Kidney capillary endothelial cell (primary cell): Measurements from ENCODE around the gene RNF213.

Source experiments
- DNase-seq: peaks from one replicate; pipeline ENCODE4 v3.0.0-alpha.2; 2018; ENCODE audit warnings: low spot score

RNF213 gene

DNA sequence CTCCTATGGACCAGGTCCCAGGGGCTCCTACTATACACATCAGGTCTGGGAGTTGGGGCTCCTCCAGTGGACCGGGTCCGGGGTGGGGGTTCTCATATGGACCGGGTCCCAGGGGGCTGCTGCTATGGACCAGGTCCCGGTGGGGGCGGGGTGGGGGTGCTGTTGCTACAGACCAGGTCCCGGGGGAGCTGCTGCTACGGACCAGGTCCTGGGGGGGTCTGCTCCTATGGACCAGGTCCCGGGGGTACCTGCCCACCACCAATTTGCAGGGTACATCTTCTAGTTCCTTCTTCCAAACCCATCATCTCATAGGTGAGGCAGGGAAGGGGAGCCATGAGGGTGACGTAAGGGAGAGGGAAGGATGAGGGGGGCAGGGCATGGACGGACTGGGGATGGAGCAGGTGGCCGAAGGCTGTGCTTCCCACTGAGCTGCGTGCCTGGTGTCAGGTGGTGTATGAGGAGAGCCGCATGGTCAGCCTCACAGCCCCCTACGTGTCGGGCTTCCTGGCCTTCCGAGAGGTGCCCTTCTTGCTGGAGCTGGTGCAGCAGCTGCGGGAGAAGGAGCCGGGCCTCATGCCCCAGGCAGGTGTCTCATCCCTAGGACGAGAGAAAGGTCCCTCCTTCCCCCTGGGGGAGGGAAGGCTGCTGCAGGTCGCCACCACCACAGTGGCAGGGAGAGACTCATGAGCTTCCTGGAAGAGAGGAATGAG is 160.9 kb downstream of the RNF213 start:
- DNase-seq = no peak

DNA sequence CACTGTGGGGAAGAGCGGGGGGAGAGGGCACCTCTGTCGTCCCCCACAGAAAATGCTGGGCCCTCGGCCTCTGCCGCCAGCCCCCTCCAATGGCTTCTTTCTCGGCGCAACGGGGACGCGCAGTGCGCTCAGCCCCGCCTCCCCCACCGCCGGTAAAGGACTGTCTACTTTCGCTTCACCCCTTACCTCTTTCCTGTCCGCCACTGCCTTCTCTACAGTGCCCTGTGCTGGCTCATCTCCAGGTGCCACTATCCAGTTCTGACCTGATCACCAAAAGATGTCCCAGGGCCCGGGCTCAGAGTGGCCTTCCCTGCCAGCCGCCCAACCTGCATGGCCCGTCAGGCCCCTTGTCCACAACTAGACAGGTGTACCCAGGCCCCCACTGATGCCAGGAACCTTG is 161.6 kb downstream of the RNF213 start:
- DNase-seq = no peak

DNA sequence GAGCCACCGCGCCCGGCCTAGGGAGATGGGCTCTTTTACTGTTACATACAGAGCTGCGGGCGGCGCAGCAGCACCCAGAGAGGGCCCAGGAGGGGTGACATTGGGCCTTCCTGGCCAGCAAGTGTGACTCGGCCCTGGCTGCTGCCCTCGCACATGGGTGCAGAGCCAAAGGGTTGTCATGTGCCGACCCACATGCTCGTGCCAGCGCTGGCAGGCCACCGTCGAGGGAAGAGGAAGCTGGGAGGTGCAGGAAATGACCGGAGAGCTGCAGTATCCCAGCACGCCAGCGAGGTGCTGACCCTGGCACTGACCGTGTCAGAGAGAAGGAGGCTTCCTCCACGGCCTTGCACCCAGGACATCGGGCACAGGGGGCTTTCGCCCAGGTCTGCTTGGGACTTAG is 162.3 kb downstream of the RNF213 start:
- DNase-seq = no peak

DNA sequence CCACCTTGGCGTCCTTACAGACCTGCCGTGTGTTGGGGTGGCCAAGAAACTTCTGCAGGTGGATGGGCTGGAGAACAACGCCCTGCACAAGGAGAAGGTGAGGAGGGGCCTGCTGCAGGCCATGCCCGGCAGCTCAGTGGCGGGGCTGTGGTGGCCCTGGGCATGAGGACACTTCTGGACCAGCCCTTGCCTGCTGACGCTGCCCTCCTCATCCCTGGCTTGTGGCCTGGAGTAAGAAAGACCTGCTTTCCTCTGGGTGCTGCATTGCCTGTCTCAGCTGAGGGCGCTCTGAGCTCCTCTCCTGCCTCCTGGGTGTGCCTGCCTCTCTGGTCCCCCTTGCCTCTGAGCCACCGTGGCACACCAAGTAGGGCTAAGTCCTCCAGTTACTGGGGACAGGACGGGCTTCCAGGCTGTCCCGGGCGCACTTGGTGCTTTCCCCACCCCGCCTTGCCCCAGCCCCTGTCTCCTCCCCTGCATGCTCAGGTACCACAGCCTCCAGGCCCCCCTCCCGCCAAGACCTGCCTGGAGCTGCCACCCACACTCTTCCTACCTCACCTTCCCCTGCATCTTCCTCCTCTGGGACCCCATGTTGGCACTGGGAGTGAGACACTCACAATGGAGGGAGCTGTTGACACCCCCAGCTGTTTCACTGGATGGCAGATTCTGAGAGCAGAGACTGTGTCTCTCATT is 163.0 kb downstream of the RNF213 start:
- no peak for DNase-seq

GRCh38 chr17:80424261-80424660 is 163.6 kb downstream of the RNF213 start:
- DNase-seq = no peak

DNA sequence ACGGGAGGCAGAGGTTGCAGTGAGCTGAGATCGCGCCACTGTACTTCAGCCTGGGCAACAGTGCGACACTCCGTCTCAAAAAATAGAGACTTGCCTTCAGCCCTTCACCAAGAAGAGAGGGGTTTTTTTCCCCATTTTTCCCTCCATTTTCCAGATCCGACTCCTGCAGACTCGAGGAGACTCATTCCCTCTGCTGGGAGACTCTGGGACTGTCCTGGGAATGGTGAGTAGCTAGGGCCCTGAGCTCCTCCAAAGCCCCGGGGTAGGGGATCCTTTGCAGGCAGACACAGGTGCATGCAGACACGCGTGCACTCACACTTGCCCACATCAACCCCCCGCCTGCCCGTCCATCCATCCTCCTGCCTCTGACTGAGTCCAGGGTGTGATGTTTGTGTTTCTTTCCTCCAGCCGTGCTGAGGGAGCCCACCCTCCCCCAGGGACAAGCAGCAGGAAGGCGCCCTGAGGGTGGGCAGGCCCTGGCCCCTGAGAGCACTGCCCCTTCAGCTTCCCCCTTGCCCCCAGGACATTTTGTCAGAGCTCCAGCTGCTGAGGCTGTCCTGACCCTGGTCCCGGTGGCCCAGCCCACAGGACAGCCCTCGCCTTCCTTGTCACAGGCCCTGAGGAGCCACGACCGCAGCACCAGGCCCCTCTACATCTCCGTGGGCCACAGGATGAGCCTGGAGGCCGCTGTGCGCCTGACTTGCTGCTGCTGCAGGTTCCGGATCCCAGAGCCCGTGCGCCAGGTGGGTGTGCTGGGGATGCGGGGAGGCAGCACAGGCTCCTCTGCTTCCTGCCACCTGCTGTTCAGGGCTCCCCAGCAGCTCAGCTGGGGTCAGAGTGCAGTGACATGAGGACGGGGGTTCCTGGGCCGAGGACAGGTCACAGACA is 164.5 kb downstream of the RNF213 start:
- no peak for DNase-seq

DNA sequence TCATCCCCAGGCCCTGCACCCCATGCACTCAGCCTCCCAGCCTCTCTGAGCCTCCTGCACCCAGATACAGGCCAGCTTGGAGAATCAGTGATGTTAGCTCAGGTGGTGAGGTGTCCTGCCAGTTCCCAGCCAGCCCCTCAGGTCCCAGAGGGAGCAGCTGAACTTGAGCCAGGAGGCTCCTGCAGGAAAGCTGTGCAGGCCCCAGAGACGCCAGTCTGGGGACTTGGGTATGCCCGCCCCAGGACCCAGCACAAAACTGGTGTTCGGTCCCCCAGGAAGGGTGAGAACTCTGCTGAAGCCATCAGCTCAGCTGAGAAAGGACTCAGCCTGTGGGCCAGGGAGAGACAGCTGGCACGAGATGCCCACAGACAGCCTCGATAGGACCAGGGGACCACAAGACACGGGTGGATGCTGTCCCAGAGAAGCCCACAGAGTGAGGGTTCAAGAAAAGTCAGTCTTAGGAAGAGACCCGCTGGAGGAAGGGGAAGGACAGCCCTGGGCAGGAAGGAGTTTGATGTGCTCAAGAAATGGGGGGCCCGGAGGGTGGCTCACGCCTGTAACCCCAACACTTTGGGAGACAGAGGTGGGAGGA is 165.3 kb downstream of the RNF213 start:
- DNase-seq = no peak

DNA sequence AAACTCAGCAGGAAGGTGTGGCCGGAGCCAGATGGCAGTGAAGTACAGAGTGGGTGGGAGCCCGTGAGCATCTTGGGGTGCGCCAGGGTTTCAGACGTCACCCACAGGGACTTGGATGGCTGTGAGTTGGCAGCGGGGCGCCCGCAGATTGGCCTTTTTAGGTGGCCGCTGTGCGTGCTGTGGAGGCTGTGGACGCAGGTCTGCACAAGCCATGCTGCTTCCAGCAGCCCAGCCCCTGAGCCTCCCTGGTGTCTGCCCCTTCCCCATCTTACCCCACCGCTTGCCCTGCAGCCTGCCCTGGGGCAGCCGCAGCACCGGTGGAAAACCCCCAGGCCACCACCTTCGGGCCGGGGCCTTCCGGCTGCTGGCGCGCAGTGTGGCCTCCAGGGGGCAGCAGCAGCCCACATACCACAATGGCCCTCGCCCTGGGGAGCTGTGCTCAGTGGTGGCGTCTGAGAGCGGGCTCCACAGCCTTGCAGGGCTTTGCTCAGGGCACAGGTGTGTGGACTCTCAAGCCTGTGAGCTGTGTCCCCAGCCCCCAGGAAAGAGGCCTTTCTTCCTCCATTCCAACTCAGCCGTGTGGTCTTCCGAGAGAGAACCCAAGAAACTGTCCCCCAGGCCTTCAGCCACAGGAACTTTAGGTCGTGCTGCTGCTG is 166.1 kb downstream of the RNF213 start:
- peak; percentile 59 for DNase-seq

DNA sequence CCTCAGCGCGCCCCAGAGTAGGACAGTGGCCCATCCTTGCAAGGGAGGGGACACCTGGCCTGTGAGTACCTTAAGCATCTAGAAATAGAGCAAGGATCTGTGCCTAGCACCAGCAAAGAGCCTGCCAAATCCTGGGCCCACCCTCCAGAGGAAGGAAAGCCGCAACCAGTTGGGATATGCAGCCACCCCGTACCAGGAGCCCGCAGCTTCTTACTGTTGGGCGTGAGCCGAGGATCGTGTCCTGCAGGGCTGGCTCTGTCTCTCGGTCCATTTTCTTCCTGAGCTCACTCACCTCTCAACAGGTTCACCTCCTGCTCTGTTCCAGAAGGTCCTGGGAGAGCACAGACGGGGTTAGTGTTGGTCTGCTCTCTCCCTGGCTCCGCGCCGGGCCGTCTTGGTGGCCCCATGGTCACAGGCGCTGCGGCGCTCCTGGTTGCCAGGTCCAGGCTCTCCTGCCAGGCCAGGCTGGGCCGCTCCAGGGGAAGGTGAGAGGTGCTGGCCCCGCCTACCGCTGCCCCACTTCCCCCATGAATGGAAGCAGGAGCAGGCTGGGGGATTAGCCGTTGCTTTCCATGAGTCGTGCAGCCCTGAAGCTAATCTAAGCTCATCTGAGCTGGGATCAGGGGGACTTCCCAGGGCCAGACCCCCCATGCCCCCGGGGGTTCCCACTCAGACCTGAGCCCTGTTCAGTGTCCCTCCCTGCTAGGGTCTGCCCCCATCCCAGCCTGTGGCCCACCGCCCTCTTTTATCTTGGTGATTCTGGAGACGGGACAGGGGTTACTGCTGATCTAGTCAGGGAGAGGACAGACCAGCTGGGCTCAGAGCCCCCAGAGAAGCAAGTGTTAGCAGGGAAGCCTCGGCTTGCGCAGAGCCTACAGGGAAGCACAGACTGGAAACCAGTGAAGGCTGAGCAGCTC is 167.0 kb downstream of the RNF213 start:
- no peak for DNase-seq

GRCh38 chr17:80428363-80428762 is 167.7 kb downstream of the RNF213 start:
- no peak for DNase-seq

GRCh38 chr17:80428796-80429195 is 168.1 kb downstream of the RNF213 start:
- DNase-seq = no peak

GRCh38 chr17:80429356-80430275 is 169.0 kb downstream of the RNF213 start:
- no peak for DNase-seq

GRCh38 chr17:80430446-80431245 is 170.0 kb downstream of the RNF213 start:
- no peak for DNase-seq

DNA sequence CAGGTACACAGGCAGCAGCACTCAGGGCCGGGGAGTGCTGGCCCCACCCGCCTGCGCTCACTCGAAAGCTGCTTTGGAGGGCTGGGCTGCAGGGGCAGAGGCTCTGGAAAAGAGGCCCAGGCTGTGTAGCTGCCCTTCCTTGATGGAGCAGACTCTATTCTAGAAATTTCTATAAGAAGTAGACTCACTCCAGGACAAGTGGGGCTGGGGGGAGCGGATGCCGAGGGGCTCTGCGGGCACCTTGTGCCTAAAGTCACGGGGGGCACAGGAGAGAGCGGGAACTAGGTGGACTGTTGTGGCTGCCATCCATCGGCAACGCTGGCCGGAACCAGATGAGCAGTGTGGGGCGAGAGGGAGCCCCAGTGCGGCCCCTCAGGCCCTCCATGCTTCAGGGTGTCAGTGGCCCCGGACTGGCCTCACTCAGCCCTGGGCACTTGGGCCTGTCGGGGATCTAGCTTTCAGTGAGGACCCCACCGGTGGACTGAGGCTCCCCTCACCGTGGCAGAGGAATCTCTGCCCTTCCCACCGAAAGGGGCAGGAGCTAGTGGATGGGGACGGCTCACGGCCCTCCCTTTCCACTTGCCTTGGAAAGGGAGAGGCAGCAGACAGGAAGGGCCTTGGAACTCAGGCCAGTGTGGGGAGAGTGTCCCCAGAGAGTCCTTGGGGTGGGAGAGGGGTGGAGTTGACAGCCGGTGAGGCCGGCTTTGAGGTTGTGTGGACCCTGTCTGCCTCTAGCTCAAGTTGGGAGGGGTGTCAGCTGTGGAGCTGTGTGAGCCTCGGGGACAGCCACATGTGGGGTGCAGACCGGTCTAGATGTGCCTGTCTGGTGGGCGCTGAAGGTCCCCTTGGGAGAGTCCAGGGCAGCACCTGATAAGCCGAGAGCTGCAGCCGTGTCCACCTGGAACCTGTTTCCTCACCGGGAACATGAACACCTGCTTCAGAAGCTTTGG is 170.9 kb downstream of the RNF213 start:
- no peak for DNase-seq

- DNase-seq = no peak
Observed at GRCh38 chr17:80432350-80432955, 171.8 kb downstream of the RNF213 start.

GRCh38 chr17:80432961-80433550 is 172.4 kb downstream of the RNF213 start:
- DNase-seq = no peak
